Effector memory CD4-positive, alpha-beta T cell (primary cell): ENCODE data around the gene SNX20.

Source experiments
- DNase-seq, 3 donors: peaks; one replicate each; pipeline ENCODE4 v3.0.0-alpha.2; 2020
- H3K27ac ChIP-seq: 2 replicates; pipeline ENCODE4 v1.7.0; 2013; ENCODE audit warnings: mild to moderate bottlenecking, low read length, moderate library complexity; ENCODE audit not compliant: insufficient read depth, poor library complexity, severe bottlenecking
- H3K27me3 ChIP-seq: replicated peaks from 2 replicates; pipeline ENCODE4 v1.7.0; 2013; ENCODE audit warnings: mild to moderate bottlenecking, low read length; ENCODE audit not compliant: insufficient read depth, control insufficient read depth, poor library complexity, severe bottlenecking
- H3K36me3 ChIP-seq: 2 replicates; pipeline ENCODE4 v1.7.0; 2013; ENCODE audit warnings: mild to moderate bottlenecking, low read length, moderate library complexity; ENCODE audit not compliant: control insufficient read depth, insufficient read depth
- H3K4me1 ChIP-seq: 2 replicates; pipeline ENCODE4 v1.7.0; 2013; ENCODE audit warnings: low read length, mild to moderate bottlenecking; ENCODE audit not compliant: control insufficient read depth, insufficient read depth, poor library complexity, severe bottlenecking
- H3K4me3 ChIP-seq: 2 replicates; pipeline ENCODE4 v1.7.0; 2013; ENCODE audit warnings: low read length, low read depth, mild to moderate bottlenecking; ENCODE audit not compliant: insufficient read depth, poor library complexity, severe bottlenecking
- H3K9me3 ChIP-seq: 2 replicates; pipeline ENCODE4 v1.7.0; 2013; ENCODE audit warnings: mild to moderate bottlenecking, low read length, moderate library complexity; ENCODE audit not compliant: control insufficient read depth

Gene SNX20

DNA sequence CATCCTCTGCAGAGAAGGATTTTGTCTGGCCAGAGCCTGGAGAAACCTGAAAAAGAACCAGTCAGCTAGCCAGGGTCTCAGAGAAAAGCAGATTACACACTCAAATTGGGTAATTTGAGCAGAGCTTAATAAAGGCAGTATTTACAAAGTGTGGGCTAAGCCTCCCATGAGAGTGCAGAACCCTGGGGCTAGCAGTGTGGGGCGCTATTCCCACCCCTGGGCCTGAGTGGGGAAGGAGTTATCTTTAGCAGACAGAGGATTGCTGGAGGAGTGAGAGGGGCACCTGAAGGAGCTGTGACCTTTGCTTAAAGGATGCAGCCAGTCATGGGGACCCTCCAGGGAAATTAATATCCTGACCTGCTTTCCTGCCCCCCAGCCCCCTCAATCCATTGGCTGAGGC, 46.2 kb downstream of the SNX20 start:
- Histone ChIP-seq H3K9me3 (no peaks in the 10 kb centered on the region), H3K27ac (no peak overlapping the region), H3K4me1 (peaks cover 4% of the 10 kb centered on the region), H3K27me3 (no peaks in the 10 kb centered on the region), H3K4me3 (no peak overlapping the region), H3K36me3 (no peaks in the 10 kb centered on the region)
- no peak for DNase-seq

DNA sequence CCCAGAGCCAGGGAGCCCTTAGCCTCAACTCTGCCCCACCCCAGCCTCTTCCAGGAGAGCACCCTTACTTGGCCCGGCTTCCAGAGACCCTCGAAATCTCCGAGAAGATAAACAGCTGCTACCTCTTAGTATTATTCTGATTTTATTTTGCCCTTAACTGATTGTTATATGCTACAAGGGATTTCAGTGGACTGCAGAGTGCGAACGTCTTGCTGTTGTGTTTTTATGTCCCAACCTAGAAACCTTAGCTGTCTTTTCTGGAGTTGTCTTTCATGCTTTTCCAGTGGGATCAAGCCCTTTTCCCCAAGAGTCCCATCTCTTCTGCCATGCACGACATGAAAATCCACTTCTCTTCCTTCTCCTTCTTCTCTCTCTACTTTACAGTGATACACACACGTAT, 47.0 kb downstream of the SNX20 start:
- H3K27ac ChIP-seq = no peak overlapping the region
- no peaks in the 10 kb centered on the region for H3K36me3 ChIP-seq
- DNase-seq = no peak
- no peak overlapping the region for H3K4me3 ChIP-seq
- no peaks in the 10 kb centered on the region for H3K9me3 ChIP-seq
- peaks cover 4% of the 10 kb centered on the region for H3K4me1 ChIP-seq
- no peaks in the 10 kb centered on the region for H3K27me3 ChIP-seq

DNA sequence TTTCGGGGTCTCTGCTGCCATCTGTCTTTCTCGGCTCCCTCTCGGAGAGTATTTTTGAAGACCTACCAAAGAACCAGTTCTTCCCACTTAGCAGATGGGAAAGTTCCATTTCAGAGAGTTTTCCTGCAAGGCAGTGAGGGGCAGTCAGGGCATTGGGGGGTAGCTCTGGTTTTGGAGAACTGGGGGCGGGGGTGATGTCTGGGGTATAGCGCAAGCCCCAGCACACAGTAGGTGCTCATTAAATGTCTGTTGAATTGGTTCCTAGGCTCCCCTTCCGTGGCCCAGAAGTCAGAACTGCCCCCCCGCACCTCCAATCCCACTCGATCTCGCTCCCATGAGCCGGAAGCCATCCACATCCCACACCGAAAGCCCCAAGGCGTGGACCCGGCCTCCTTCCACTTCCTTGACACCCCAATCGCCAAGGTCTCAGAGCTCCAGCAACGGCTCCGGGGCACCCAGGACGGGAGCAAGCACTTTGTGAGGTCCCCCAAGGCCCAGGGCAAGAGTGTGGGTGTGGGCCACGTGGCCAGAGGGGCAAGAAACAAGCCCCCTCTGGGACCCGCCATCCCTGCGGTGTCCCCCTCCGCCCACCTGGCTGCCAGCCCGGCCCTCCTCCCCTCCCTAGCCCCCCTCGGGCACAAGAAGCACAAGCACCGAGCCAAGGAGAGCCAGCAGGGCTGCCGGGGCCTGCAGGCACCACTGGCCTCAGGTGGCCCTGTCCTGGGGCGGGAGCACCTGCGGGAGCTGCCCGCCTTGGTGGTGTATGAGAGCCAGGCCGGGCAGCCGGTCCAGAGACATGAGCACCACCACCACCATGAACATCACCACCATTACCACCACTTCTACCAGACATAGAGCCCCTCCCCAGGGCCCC, 47.9 kb downstream of the SNX20 start:
- Histone ChIP-seq H3K9me3 (no peaks in the 10 kb centered on the region), H3K27ac (no peak overlapping the region), H3K36me3 (no peaks in the 10 kb centered on the region), H3K4me1 (peaks cover 4% of the 10 kb centered on the region), H3K4me3 (no peak overlapping the region), H3K27me3 (no peaks in the 10 kb centered on the region)
- no peak for DNase-seq

DNA sequence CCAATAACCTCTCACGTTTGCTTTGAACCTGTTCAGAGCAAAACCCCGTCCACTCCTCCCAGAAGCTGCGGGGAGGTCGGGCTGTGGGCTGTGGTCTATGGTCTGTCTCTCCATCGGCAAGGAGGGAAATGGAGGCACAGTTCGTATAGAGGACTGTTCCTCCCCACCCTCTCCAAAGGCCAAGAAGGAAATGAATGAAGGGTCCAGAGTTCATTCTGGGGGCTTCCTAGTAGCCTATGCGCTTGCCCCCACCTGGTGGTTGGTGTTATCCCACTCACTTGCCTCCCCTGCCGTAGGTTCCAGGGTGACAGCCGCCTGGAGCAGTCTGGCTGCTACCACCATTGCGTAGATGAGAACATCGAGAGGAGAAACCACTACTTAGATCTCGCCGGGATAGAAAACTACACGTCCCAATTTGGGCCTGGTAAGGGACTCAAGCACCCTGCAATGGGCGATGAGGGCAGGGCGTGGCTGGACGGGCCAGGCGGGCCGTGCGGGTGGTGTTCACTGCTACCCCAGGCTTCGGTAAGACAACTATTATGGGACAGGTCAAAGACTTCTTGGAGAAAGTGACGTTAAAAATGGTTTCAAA, 49.0 kb downstream of the SNX20 start:
- H3K9me3 ChIP-seq = no peaks in the 10 kb centered on the region
- no peaks in the 10 kb centered on the region for H3K36me3 ChIP-seq
- DNase-seq = no peak
- no peak overlapping the region for H3K27ac ChIP-seq
- peaks cover 11% of the 10 kb centered on the region for H3K4me1 ChIP-seq
- H3K27me3 ChIP-seq = no peaks in the 10 kb centered on the region
- H3K4me3 ChIP-seq = no peak overlapping the region

DNA sequence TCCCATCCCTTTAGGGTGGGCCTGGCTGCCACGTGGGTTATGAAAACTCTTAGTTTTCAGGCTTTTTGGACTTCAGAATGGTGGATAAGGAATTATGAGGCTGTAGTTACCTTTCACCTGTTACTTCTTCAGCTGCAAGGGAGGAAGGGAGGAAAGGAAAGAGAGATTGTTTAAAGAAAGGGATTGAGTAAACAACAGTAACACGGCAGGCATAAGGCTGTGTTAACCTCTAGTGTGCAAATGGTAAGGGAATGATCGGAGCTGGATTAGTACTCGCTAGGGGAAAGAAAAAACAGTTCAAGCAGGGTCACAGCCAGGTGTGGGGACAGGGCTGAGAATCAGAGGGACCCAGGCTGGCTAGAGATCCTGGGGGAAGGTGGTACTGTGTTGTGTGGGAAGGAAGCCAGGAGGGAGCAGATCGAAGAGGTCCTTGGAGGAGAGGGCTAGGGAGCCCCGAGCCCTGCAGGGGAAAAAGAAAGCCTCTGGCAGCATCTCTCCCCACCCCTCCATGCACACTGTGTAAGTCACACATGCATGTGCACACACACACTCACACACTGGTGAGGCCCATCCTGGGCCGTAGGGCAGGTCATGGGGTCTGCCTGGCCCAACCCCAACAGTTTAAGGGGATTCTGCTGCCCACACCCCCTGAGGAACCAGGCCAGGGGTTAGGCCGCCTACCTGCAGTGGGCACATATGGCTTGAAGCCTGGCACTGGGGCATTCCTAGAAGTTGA, 49.7 kb downstream of the SNX20 start:
- Histone ChIP-seq H3K4me3 (no peak overlapping the region), H3K27ac (no peak overlapping the region), H3K27me3 (no peaks in the 10 kb centered on the region), H3K36me3 (no peaks in the 10 kb centered on the region), H3K9me3 (no peaks in the 10 kb centered on the region), H3K4me1 (peaks cover 17% of the 10 kb centered on the region)
- no peak for DNase-seq

DNA sequence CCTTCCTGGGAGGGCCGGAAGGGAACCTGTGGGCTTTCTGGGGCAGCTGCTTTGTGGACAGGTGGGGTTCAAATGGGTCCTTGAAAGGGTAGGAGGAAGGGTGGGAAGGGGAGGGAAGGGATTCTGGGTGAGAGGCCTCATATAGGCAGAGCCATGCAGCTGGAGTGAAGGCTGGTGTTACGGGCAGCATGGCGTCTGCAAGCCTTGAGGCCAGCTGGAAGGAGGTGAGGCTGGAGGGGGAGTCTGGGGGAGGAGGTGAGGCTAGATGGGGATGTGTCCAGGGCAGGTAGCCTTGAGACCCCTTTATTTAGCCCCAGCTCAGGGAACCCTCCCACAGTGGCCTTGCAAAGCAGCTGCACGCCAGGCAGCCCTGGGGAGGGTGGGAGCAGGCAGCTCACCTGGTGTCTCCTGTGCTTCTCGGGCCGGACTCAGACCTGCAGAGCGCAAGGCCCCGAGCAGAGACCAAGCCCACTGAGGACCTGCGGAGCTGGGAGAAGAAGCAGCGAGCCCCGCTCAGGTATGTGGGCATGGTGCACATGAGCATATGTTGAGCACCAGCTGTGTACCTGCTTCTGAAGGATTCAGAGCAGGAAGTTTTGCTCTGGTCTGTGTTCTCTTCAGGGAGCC, 50.6 kb downstream of the SNX20 start:
- no peak for DNase-seq
- no peak overlapping the region for H3K27ac ChIP-seq
- H3K4me3 ChIP-seq = no peak overlapping the region
- no peaks in the 10 kb centered on the region for H3K27me3 ChIP-seq
- no peaks in the 10 kb centered on the region for H3K9me3 ChIP-seq
- no peaks in the 10 kb centered on the region for H3K36me3 ChIP-seq
- peaks cover 15% of the 10 kb centered on the region for H3K4me1 ChIP-seq

DNA sequence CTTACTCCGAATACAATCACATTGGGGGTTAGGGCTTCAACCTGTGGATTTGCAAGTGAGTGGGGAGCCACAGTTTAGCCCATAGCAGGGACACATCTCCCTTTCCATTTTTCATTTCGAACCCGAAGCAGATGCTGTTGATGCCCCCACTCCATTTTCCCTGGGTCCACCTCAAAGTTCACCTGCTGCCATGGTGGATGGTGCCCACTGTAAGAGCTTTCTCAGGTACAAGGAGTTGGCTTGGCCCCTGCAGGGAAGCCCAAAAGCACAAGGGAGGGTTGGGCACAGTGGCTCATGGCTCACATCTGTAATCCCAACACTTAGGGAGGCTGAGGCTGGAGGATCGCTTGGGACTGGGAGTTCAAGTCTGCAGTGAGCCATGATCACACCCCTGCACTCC, 51.8 kb downstream of the SNX20 start:
- peaks cover 15% of the 10 kb centered on the region for H3K4me1 ChIP-seq
- H3K9me3 ChIP-seq = no peaks in the 10 kb centered on the region
- H3K4me3 ChIP-seq = no peak overlapping the region
- H3K27me3 ChIP-seq = no peaks in the 10 kb centered on the region
- no peaks in the 10 kb centered on the region for H3K36me3 ChIP-seq
- DNase-seq = no peak
- no peak overlapping the region for H3K27ac ChIP-seq

DNA sequence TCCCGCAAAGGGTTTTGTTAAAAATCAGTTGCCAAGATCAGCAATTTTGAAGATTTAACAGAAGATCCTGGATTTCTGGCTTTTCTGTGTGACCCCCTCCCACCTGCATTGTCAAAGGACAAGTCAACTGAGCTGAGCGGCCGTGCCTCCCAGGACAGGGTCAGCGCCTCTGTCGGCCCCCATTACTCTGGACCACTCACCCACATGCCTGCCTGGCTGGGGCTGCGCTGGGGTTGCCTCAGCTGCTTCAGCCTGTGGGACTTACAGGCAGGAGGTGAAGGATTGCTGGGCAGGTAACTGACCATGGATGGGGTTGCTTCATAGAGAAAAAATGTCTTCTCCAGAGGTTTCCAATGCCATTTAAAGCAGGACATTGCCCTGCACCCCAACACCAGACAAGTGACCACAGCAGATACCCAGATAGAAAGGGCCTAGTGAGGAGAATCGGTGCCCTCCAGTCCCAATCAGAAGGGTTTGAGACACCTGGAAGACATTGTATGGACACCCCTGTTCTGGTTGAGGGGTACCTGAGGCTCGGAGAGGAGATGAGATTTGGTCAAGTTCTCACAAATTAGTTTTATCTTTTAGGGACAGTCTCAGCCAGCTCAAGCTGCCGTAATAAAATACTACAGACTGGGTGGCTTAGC, 52.8 kb downstream of the SNX20 start:
- Histone ChIP-seq H3K9me3 (no peaks in the 10 kb centered on the region), H3K4me3 (no peak overlapping the region), H3K27me3 (no peaks in the 10 kb centered on the region), H3K4me1 (peaks cover 15% of the 10 kb centered on the region), H3K36me3 (no peaks in the 10 kb centered on the region), H3K27ac (no peak overlapping the region)
- DNase-seq = no peak

DNA sequence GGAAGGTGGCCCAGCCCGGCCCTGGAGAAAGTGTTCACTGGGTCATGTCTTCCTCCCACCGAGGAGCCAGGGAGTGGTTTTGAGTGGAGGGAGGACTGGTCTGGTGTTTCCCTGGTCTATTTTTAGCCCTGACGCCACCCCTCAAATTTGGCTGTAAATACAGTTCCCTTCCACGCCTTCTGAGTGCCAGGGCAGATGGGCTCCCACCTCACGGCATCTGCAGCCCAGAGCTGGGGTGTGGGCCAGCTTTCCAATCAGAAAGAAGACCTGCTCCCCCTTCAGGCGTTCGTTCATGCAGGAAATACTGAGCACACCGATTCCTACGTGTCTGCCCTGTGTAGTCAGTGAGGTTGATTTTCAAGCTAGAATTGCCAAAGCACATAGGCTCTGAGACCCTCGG, 53.7 kb downstream of the SNX20 start:
- peaks cover 15% of the 10 kb centered on the region for H3K4me1 ChIP-seq
- no peaks in the 10 kb centered on the region for H3K36me3 ChIP-seq
- H3K27ac ChIP-seq = no peak overlapping the region
- peak in 2 of 3 donors; percentile 5 to 16 for DNase-seq
- H3K27me3 ChIP-seq = no peaks in the 10 kb centered on the region
- H3K4me3 ChIP-seq = peak overlapping the region; percentile 12
- no peaks in the 10 kb centered on the region for H3K9me3 ChIP-seq
